ENCODE results near the gene BMP2K. TPM values are rescaled to one million over a fixed set of nuclear protein-coding genes. Genes with fewer than 3 reads are reported as not detected.

BMP2K gene
- total and polyA plus RNA-seq, 2 of the 8 experiments (the other 6 are each of a cell fraction or from before 2014, with no cell fraction given), result 15.6 to 24.1 TPM

- H3K4me2 ChIP-seq (ENCODE audit: insufficient read depth in 1 of 2, low read depth in 2 of 2, low read length in 2 of 2), result no peak overlapping the region
- no peak overlapping the region for H2BK12ac ChIP-seq (ENCODE audit: low read depth, low read length)
- H3K4ac ChIP-seq (replicated peaks; ENCODE audit: insufficient read length, low read depth, low read length), result no peak overlapping the region
- H3K27ac ChIP-seq (ENCODE audit: low read depth, low read length), result no peak overlapping the region
- no peak overlapping the region for H2BK120ac ChIP-seq (replicated peaks; ENCODE audit: low read depth, low read length)
- no peak overlapping the region for H4K91ac ChIP-seq (replicated peaks; ENCODE audit: insufficient read length, low read length)
- WGBS, 2 experiments (ENCODE audit: extremely low coverage in 1 of 2, insufficient coverage in 1 of 2, insufficient read length in 1 of 2, insufficient replicate concordance in 2 of 2, low coverage in 1 of 2, low lambda C conversion rate in 2 of 2, missing lambda C conversion rate in 1 of 2), result 83 to 100% methylated on average over 1 of the region's 1 CpG
- H3K23ac ChIP-seq (ENCODE audit: insufficient read length), result no peak overlapping the region
- H4K5ac ChIP-seq (ENCODE audit: insufficient read length, low read depth, low read length), result no peak overlapping the region
- H3K4me1 ChIP-seq (replicated peaks in 1 of 4; ENCODE audit: control insufficient read depth in 3 of 4, insufficient read depth in 4 of 4, low read length in 3 of 4), result peaks cover 0 to 4% (median 1%) of the 10 kb centered on the region in 4 experiments; a peak in 3 of 7 replicates
- no peaks in the 10 kb centered on the region; a peak in 1 of 7 replicates for H3K27me3 ChIP-seq (replicated peaks in 1 of 4; ENCODE audit: control insufficient read depth in 3 of 4, extremely low read depth in 1 of 4, insufficient read depth in 3 of 4, low read length in 3 of 4)
- H3K79me1 ChIP-seq (ENCODE audit: low read depth, low read length), result no peaks in the 10 kb centered on the region
- CTCF ChIA-PET (ENCODE audit: partially characterized antibody), result interaction anchor here (0.6 to 1.7 kb wide), 5 partner anchors 9 to 197 kb away, joined by 3 read pairs; no protein-coding TSS in a partner anchor
- H2AFZ ChIP-seq (ENCODE audit: low read length), result no peak overlapping the region
- no peak overlapping the region for H2AK5ac ChIP-seq (ENCODE audit: low read depth, low read length)
- H3K36me3 ChIP-seq (ENCODE audit: control insufficient read depth in 2 of 4, insufficient read depth in 4 of 4, low read length in 3 of 4), result no peaks in the 10 kb centered on the region
- DNase-seq (ENCODE audit: low read depth in 1 of 2, low spot score in 2 of 2) (no peak), FAIRE-seq (no peak)
- no peaks in the 10 kb centered on the region for H3K9me3 ChIP-seq (ENCODE audit: insufficient read depth in 2 of 2, low read depth in 1 of 2, low read length in 1 of 2)
- no peaks in the 10 kb centered on the region for H4K20me1 ChIP-seq (replicated peaks in 1 of 2; ENCODE audit: control insufficient read depth in 1 of 2, insufficient read depth in 2 of 2, low read length in 2 of 2)
- H3K4me3 ChIP-seq (ENCODE audit: extremely low read depth in 1 of 4, insufficient read depth in 2 of 4, low read depth in 3 of 4, low read length in 4 of 4), result no peak overlapping the region
- H3K56ac ChIP-seq (replicated peaks; ENCODE audit: insufficient read length, low read depth, low read length), result no peak overlapping the region
- H3K79me2 ChIP-seq (ENCODE audit: control insufficient read depth in 1 of 2, insufficient read depth in 2 of 2, low read length in 2 of 2), result no peaks in the 10 kb centered on the region
- H3K14ac ChIP-seq (ENCODE audit: insufficient read length), result no peak overlapping the region
- no peak overlapping the region for H4K8ac ChIP-seq (ENCODE audit: extremely low read depth, insufficient read depth, low read length)
- H2BK20ac ChIP-seq (ENCODE audit: low read length), result no peak overlapping the region
- POLR2A ChIA-PET (ENCODE audit: partially characterized antibody), result interaction anchor here (0.6 kb wide), 1 partner anchor 18 kb away, joined by 3 read pairs; no protein-coding TSS in a partner anchor
- H3K9ac ChIP-seq (replicated peaks in 1 of 4; ENCODE audit: extremely low read depth in 1 of 4, low read depth in 3 of 4, low read length in 3 of 4), result no peak overlapping the region
- no peaks in the 10 kb centered on the region for H3K23me2 ChIP-seq (ENCODE audit: low read depth, low read length)
- H2BK15ac ChIP-seq (ENCODE audit: low read length), result no peak overlapping the region
- H3K18ac ChIP-seq (ENCODE audit: extremely low read depth, low read length), result no peak overlapping the region
- H2BK5ac ChIP-seq (ENCODE audit: low read depth, low read length), result no peak overlapping the region
- TF ChIP-seq ATF3 (IDR thresholded peaks at IDR 0.05; ENCODE audit: insufficient read depth, low read depth, low read length), result no peak
- TF ChIP-seq CBX8 (IDR thresholded peaks at IDR 0.05; ENCODE audit: borderline replicate concordance, low read depth, low read length), result no peak
- no peak for TF ChIP-seq POLR2AphosphoS5 (IDR thresholded peaks at IDR 0.05; ENCODE audit: low read depth, low read length)
- TF ChIP-seq SAP30 (IDR thresholded peaks at IDR 0.05; ENCODE audit: insufficient read depth, insufficient replicate concordance, low read length), result no peak
- no peak for TF ChIP-seq MAX (IDR thresholded peaks at IDR 0.05)
- no peak for TF ChIP-seq TAF1 (IDR thresholded peaks at IDR 0.05; ENCODE audit: low read depth, low read length)
Measured at GRCh38 chr4:78726546-78726945, 49.6 kb upstream of the BMP2K start.
